Stimulated activated CD4-positive, alpha-beta T cell treated with anti-CD3 and anti-CD28 coated beads, Interleukin-15, amount 100 ng/mL, for 1 hour (primary cell): ENCODE results near the gene CDK10.
"Not testable (repeated sequence)": the region's sequence is repeated elsewhere in the genome, so short reads cannot be mapped to it uniquely, and the experiment has no call there.

Experiments
- DNase-seq, 2 donors: peaks; one replicate each; pipeline ENCODE4 v3.0.0-alpha.2; 2020; ENCODE audit warnings: low read depth in 1 of 2, low spot score in 1 of 2

CDK10 gene

DNA sequence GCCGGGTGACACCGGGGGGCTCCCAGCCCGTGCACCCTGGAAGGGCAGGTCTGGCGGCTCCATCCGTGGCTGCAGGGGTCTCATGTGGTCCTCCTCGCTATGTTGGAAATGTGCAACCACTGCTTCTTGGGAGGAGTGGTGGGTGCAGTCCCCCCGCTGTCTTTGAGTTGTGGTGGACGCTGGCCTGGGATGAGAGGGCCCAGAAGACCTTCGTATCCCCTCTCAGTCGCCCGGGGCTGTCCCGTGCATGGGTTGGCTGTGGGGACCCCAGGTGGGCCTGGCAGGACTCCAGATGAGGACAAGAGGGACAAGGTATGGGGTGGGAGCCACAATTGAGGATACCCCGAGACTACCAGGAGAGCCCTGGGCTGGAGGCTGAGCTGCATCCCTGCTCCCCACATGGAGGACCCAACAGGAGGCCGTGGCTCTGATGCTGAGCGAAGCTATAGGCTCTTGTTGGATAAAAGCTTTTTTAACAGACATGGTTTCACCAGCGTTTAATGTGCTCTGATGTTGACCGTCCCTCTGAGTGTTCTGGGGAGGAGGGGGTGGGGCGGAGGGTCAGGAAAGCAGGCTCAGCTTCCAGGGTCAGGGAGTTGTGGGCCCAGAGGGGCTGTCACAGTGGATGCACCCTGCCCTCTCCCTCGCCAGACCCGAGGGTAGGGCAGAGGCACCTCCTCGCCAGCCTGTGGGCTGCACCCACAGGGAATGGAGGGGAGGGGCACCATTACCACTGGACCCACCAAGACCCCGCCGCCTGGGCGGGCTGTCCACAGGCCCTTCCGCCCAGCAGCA, 9.6 kb downstream of the CDK10 start:
- no peak for DNase-seq

DNA sequence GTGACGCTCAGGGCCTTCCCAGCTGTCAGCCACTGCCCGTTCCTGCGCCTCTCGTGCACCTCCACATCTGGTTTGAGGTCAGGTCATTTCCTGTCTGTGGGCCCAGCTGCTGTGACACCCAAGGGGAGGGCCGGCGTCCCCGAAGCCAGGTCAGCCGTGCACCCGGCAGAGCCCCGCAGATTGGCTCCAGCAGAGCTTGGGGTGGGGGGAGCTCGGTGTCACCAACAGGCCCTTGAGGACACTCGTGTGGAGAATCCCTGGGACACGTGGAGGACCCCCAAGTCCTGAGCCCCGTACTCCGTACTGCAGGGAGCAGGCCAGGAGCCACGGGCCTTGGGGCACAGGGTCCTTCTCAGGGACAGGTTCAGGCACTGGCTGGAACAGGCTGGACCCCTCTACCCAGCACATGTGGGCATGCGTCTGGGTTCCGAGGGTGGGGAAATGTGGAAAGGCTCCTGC, 10.2 kb downstream of the CDK10 start:
- DNase-seq: no peak

DNA sequence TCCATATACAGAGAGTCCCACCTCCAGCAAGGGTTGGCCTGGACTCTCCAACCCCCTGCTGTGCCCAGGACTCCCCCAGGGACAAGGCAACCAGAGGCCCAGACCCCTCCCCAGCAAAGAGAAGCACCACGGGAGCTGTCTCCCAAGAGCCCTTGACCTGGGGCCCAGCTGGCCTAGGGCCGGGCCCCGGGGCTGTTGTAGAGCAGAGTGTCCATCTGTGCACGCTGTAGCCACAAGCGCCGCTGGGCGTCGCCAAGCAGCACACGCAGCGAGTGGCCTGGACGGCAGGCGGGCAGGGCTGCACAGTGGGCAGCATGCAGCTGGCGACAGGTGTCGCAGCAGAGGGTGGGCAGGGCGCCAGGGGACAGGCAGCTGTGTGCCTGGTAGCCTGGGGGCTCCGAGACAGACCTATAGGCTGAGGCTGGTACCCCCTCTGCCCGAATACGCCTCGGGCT, 10.7 kb downstream of the CDK10 start:
- DNase-seq: no peak

- no peak for DNase-seq
Observed at GRCh38 chr16:89697616-89698331, 11.3 kb downstream of the CDK10 start.

DNA sequence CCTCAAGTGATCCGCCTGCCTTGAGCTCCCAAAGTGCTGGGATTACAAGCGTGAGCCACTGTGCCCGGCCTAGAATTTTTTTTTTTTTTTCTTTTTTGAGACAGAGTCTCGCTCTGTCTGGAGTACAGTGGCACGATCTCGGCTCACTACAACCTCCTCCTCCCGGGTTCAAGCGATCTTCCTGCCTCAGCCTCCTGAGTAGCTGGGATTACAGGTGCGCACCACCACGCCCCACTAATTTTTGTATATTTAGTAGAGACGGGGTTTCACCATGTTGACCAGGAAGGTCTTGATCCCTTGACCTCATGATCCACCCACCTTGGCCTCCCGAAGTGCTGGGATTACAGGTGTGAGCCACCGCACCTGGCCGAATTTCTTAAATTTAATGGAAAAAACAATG, 12.2 kb downstream of the CDK10 start:
- not testable (repeated sequence) for DNase-seq

DNA sequence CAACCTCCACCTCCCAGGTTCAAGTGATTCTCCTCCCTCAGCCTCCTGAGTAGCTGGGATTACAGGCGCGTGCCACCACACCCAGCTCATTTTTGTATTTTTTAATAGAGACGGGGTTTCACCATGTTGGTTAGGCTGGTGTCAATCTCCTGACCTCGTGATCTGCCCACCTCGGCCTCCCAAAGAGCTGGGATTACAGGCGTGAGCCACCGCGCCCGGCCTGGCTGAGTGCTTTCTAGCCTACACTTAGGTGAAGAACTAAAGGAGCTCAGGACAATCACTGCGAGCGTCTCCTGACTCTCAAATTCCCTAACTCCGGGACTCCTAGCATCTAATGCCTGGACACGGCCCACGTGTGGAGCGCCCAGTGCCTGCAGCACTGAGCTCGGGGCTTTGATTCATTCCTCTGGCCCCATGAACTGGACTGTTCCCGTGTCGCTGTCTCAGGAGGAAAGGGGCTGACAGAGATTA, 13.2 kb downstream of the CDK10 start:
- not testable (repeated sequence) for DNase-seq

DNA sequence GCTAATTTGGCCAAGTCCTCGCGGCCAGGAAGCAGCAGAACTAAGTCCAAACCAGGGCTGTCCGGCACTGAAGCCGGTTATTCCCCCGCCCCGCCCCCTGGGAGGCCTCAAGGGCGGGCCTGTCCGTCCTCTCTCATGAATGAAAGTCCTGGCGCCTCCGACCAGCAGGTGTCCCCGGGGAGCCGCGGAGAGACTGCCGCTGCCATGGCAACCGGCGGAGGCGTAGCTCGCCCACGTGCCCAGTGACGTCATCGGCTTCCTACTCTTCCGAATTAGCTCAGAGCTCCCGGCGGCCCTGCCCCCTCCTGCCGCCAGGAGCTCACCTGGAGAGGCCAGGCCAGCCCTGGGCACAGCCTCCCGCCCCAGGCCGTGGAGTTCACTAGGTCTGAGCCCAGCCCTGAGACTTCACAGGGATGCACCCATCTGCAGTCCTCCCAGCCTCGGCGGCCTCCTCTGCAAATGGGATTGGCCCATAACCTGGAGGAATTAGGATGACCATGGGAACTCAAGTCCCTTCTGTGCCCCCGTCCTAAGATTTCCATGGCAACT, 13.7 kb downstream of the CDK10 start:
- peak; percentile 90 to 96 for DNase-seq

- DNase-seq: no peak
Observed at GRCh38 chr16:89700649-89701424, 14.3 kb downstream of the CDK10 start.

DNA sequence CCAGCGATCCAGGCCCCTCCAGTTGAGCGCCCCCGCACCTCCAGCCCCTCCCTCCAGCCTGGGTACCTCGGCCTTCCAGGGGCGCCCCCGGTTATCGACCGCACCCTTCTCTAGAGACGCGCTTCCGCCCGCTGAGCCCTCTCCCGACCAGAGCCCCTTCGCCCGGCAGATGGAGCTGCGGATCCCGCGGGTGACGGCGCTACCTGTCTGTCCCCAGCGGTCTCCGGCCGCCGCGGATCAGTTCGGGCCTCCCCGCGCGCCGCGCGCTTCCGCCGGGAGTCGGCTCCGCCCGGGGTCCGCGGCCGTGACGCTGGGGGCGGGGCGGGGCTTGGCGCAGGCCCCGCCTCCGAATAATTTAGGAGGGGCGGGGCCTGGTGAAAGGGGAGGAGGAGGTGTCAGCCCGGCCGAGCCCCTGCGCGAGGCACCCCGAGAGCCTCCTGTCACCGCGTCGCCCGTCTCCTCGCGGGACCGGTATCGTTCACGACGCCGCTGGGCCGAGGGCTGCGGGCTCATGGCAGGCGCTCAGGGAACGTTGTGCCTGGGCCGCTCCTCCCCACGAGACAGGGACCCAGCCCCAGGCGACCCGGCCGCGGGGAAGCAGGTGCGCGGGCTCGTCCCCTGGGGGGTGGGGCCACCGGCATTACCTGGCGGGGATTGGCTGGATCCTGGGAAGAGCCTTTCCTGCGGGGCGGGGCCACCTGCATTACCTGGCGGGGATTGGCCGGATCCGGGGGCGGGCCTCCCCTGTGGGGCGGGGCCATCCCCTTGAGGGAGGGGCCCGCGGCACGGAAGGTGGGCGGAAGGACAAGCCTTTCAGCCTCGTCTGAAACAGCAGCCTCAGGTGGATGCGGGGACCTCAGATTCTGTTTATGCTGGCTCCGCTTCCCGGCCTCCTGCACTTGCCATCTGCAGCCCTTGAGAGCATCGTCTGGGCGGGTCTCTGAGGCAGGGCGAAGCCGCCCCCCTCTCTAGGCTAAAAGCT, 15.2 kb downstream of the CDK10 start, which contains the start of gene SPATA2L:
Gene SPATA2L (minus strand): TSS at position 281 of the 982 bp plus-strand sequence. CDS start 473 bp downstream, outside the sequence.
- DNase-seq: peak; percentile 96 to 98

DNA sequence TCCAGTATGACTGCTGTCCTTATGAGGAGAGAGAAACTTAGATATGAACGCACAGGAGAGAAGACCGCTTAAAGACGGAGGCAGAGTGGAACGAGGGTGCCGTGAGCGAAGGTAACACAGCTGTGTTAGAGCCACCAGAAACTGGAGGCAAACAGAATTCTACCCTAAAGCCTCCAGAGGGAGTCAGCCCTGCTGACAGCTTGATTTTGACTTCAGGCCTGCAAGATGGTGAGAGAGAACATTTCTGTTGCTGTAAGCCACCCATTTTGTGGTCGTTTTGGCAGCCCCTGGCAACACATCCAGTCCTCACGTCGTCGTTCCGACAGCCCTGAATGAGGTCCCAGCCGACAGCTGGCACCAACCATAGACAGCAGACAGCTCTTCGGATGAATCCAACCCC, 17.8 kb downstream of the CDK10 start:
- DNase-seq: no peak

DNA sequence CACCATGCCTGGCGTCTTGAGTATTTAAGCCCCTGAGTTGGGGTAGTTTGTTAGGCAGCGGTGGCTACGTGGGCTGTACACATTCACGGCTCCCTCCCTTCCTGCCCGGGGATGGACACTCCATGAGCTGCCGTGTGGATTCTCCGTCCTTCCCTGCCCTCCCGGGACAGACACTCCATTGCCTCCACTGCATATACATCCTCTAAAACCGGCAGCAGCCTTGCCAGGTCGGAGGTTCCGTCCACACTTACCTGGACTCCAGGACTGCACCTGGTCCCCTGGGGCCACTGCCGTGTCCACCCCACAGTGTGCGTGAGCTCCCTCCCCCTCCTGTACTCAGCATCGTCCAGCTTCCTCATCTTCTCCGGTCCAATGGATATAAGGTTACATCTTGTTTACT, 18.5 kb downstream of the CDK10 start:
- DNase-seq: no peak

GRCh38 chr16:89706518-89707260, 20.2 kb downstream of the CDK10 start:
- no peak for DNase-seq

GRCh38 chr16:89707695-89708094, 21.2 kb downstream of the CDK10 start:
- DNase-seq: no peak

DNA sequence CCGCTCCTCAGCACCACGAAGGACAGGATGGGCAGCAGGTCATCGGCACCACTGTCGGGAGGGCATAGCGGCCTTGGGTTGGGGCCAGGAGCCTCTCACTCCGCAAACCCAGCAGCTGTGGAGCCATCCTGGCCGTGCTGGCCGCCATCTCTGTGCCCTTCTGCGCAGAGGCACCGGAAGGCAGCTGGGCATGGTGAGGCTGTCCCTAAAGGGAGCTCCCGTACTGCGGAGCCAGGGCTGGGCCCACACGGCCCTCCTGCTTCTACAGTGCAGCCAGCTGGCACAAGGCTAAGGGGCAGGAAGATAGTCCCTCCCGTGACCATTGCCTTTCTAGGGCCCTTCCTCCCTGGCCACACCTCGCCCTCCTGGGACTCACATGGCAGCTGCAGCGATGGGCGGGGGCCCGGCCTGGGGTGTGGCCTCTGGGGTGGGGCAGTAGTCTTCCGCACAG, 22.0 kb downstream of the CDK10 start:
- no peak for DNase-seq

- DNase-seq: no peak
Observed at GRCh38 chr16:89709166-89709565, 22.7 kb downstream of the CDK10 start.

GRCh38 chr16:89709716-89710432, 23.4 kb downstream of the CDK10 start:
- no peak for DNase-seq

- DNase-seq: no peak
Observed at GRCh38 chr16:89710709-89711564, 24.4 kb downstream of the CDK10 start.
